RWPE2 (cell line): ENCODE data around the gene SYCP2L.

Experiments used
- ATAC-seq: fragments of 200-7000 bp; cut with Tn5 transposase; 3 replicates; pipeline ENCODE4 v1.9.1; 2021; ENCODE audit warnings: low read depth
- DNase-seq: peaks from one replicate; pipeline ENCODE4 v3.0.0-alpha.2; 2020; ENCODE audit warnings: low spot score
- H3K27ac ChIP-seq: fragments of 450-650 bp; 2 replicates; pipeline ENCODE4 v1.5.1; 2017; ENCODE audit warnings: mild to moderate bottlenecking; ENCODE audit not compliant: poor library complexity, severe bottlenecking
- H3K27me3 ChIP-seq: fragments of 250-450 bp; sonication (Bioruptor Pico); 2 replicates; pipeline ENCODE4 v1.5.1; 2021; ENCODE audit warnings: mild to moderate bottlenecking, moderate library complexity; ENCODE audit not compliant: insufficient read depth, poor library complexity, severe bottlenecking
- H3K36me3 ChIP-seq: fragments of 250-450 bp; sonication (Bioruptor Pico); 2 replicates; pipeline ENCODE4 v1.5.1; 2020; ENCODE audit warnings: low read depth, mild to moderate bottlenecking, moderate library complexity
- H3K4me1 ChIP-seq: fragments of 250-450 bp; sonication (Bioruptor Pico); 2 replicates; pipeline ENCODE4 v1.5.1; 2021; ENCODE audit warnings: mild to moderate bottlenecking, moderate library complexity; ENCODE audit not compliant: insufficient read depth, poor library complexity, severe bottlenecking
- H3K4me3 ChIP-seq: fragments of 250-450 bp; sonication (Bioruptor Pico); 2 replicates; pipeline ENCODE4 v1.5.1; 2021; ENCODE audit warnings: mild to moderate bottlenecking, moderate library complexity; ENCODE audit not compliant: severe bottlenecking
- H3K9me3 ChIP-seq: fragments of 250-450 bp; sonication (Bioruptor Pico); 2 replicates; pipeline ENCODE4 v1.5.1; 2021; ENCODE audit warnings: mild to moderate bottlenecking, moderate library complexity; ENCODE audit not compliant: severe bottlenecking
- CTCF ChIP-seq: fragments of 450-650 bp; IDR thresholded peaks from one replicate; pipeline ENCODE4 v1.5.1; 2017; ENCODE audit warnings: mild to moderate bottlenecking, moderate library complexity; ENCODE audit not compliant: poor library complexity, severe bottlenecking

SYCP2L gene

GRCh38 chr6:11012976-11013720, 126.3 kb downstream of the SYCP2L start:
- DNase-seq (no peak), ATAC-seq (no peak)
- no peaks in the 10 kb centered on the region for H3K36me3 ChIP-seq
- H3K4me1 ChIP-seq = peaks cover 28% of the 10 kb centered on the region
- H3K9me3 ChIP-seq = no peaks in the 10 kb centered on the region
- H3K27ac ChIP-seq = no peak overlapping the region
- H3K4me3 ChIP-seq = no peak overlapping the region
- TF ChIP-seq CTCF = no peak
- no peaks in the 10 kb centered on the region for H3K27me3 ChIP-seq

- Histone ChIP-seq H3K36me3 (no peaks in the 10 kb centered on the region), H3K4me1 (peaks cover 22% of the 10 kb centered on the region), H3K9me3 (no peaks in the 10 kb centered on the region), H3K27ac (no peak overlapping the region), H3K27me3 (no peaks in the 10 kb centered on the region), H3K4me3 (no peak overlapping the region)
- TF ChIP-seq CTCF = no peak
- no peak for ATAC-seq
- DNase-seq = no peak
Measured at GRCh38 chr6:11013721-11014070, 126.8 kb downstream of the SYCP2L start.

- no peak overlapping the region for H3K27ac ChIP-seq
- H3K9me3 ChIP-seq = no peaks in the 10 kb centered on the region
- H3K4me3 ChIP-seq = no peak overlapping the region
- H3K27me3 ChIP-seq = no peaks in the 10 kb centered on the region
- TF ChIP-seq CTCF = no peak
- ATAC-seq = no peak
- no peaks in the 10 kb centered on the region for H3K36me3 ChIP-seq
- no peak for DNase-seq
- peaks cover 11% of the 10 kb centered on the region for H3K4me1 ChIP-seq
Measured at GRCh38 chr6:11015102-11015501, 128.2 kb downstream of the SYCP2L start.

- no peak for TF ChIP-seq CTCF
- Histone ChIP-seq H3K27me3 (no peaks in the 10 kb centered on the region), H3K36me3 (no peaks in the 10 kb centered on the region), H3K9me3 (no peaks in the 10 kb centered on the region), H3K4me1 (peaks cover 10% of the 10 kb centered on the region), H3K4me3 (no peak overlapping the region), H3K27ac (no peak overlapping the region)
- ATAC-seq (no peak), DNase-seq (no peak)
Measured at GRCh38 chr6:11016452-11016851, 129.6 kb downstream of the SYCP2L start.

- DNase-seq (no peak), ATAC-seq (no peak)
- no peaks in the 10 kb centered on the region for H3K9me3 ChIP-seq
- no peak overlapping the region for H3K27ac ChIP-seq
- no peak overlapping the region for H3K4me3 ChIP-seq
- H3K4me1 ChIP-seq = peaks cover 4% of the 10 kb centered on the region
- no peaks in the 10 kb centered on the region for H3K27me3 ChIP-seq
- TF ChIP-seq CTCF = no peak
- no peaks in the 10 kb centered on the region for H3K36me3 ChIP-seq
Measured at GRCh38 chr6:11017090-11017489, 130.2 kb downstream of the SYCP2L start.
